GM19468 (cell line): ENCODE results near the gene KRTAP10-2.
"Not testable (repeated sequence)": the region's sequence is repeated elsewhere in the genome, so short reads cannot be mapped to it uniquely, and the experiment has no call there.

Experiments used
- ATAC-seq: cut with Tn5 transposase; IDR thresholded peaks from one replicate; pipeline ENCODE4 v1.9.1; 2021; ENCODE audit warnings: mild to moderate bottlenecking, moderate library complexity, moderate number of reproducible peaks; ENCODE audit not compliant: unreplicated experiment; ENCODE audit errors: extremely low read depth

The KRTAP10-2 gene

GRCh38 chr21:44551340-44551961, at the start of gene KRTAP10-2:
TSS of gene KRTAP10-2 (minus strand) at chr21:44551505. CDS start at chr21:44551458, 47 bp downstream.
- no peak for ATAC-seq

GRCh38 chr21:44601091-44601490, 49.8 kb upstream of the KRTAP10-2 start:
- ATAC-seq, result not testable (repeated sequence)

- not testable (repeated sequence) for ATAC-seq
Observed at GRCh38 chr21:44600118-44600978, 49.0 kb upstream of the KRTAP10-2 start, which contains the start of gene KRTAP10-7. TSS of gene KRTAP10-7 (plus strand) at chr21:44600597. CDS start at chr21:44600622, 25 bp downstream.

GRCh38 chr21:44599264-44600029, 48.1 kb upstream of the KRTAP10-2 start:
- no peak for ATAC-seq

- no peak for ATAC-seq
Observed at GRCh38 chr21:44598061-44598460, 46.8 kb upstream of the KRTAP10-2 start.

- ATAC-seq, result no peak
Observed at GRCh38 chr21:44596068-44596725, 44.9 kb upstream of the KRTAP10-2 start.

- ATAC-seq, result no peak
Observed at GRCh38 chr21:44595524-44595923, 44.2 kb upstream of the KRTAP10-2 start.

- no peak for ATAC-seq
Observed at GRCh38 chr21:44594406-44594916, 43.2 kb upstream of the KRTAP10-2 start.

GRCh38 chr21:44593598-44594405, 42.5 kb upstream of the KRTAP10-2 start:
- no peak for ATAC-seq

GRCh38 chr21:44592446-44593311, 41.4 kb upstream of the KRTAP10-2 start, which contains the start of gene KRTAP10-6:
TSS of gene KRTAP10-6 (minus strand) at chr21:44592505. CDS start at chr21:44592484, 21 bp downstream.
- ATAC-seq, result no peak

- not testable (repeated sequence) for ATAC-seq
Observed at GRCh38 chr21:44591801-44592130, 40.5 kb upstream of the KRTAP10-2 start.

- not testable (repeated sequence) for ATAC-seq
Observed at GRCh38 chr21:44590897-44591800, 39.8 kb upstream of the KRTAP10-2 start.

- ATAC-seq, result no peak
Observed at GRCh38 chr21:44590311-44590721, 39.0 kb upstream of the KRTAP10-2 start.

- no peak for ATAC-seq
Observed at GRCh38 chr21:44589586-44590305, 38.4 kb upstream of the KRTAP10-2 start.

GRCh38 chr21:44589094-44589493, 37.8 kb upstream of the KRTAP10-2 start:
- no peak for ATAC-seq

- ATAC-seq, result no peak
Observed at GRCh38 chr21:44585892-44586291, 34.6 kb upstream of the KRTAP10-2 start.

GRCh38 chr21:44583800-44584147, 32.5 kb upstream of the KRTAP10-2 start:
- no peak for ATAC-seq
